GM21381 (cell line): ENCODE measurements around the gene FERMT1.
"Not testable (repeated sequence)": the region's sequence is repeated elsewhere in the genome, so short reads cannot be mapped to it uniquely, and the experiment has no call there.

ENCODE experiments used
- ATAC-seq: cut with Tn5 transposase; IDR thresholded peaks from one replicate; pipeline ENCODE4 v1.9.1; 2021; ENCODE audit warnings: mild to moderate bottlenecking, moderate library complexity; ENCODE audit not compliant: unreplicated experiment

FERMT1 gene

GRCh38 chr20:6120491-6120988 is 2.3 kb downstream of the FERMT1 start:
- ATAC-seq, result no peak

- no peak for ATAC-seq
Measured at GRCh38 chr20:6116758-6117157, 6.1 kb downstream of the FERMT1 start.

DNA sequence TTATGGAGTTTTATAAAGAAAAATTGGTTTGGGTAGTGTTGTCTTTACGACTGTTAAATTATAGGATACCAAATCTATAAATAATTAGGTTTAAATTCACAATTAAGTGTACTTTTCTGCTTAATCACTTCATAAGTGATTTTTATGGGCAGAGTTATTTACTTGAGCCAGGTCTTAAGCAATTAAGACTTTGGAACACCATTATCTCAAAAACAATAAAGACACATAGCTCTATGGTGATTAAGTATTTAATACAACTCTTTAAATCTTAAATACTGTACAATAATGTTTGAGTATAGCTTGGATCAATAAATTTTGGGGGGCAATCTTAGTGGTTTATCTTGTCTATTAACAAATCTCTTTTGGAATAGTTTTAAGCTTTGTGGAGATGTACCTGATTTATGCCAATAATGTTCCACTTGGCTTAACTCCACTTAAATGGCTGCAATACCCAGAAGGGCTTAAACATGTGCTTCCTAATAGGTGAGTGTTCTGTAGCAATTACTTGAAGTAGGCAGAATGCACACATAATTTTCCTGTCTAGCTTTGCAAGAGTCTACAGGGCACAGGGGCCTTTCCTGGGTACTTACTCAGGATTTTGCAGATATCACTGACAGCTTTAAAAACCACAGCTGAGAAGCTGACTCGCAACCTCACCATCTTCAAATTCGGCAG is 7.5 kb downstream of the FERMT1 start:
- no peak for ATAC-seq

DNA sequence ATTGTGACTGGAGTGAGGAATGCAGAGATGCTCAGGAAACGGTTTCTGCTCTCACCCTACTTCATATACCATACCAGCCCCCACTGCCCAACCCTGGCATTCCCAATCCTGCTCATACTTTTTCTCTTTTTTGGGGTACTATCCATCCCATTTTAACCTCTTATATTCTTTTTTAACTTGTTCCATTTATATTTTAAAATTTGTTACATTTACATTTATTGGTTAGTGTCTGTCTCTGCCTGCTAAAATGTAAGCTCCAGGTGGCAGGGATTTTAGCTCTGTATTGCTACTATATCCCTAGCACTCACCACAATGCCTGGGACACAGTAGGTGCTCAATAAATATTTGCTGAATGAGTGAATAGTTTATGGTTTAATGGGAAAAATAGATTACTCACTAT is 8.1 kb downstream of the FERMT1 start:
- no peak for ATAC-seq

- no peak for ATAC-seq
Measured at GRCh38 chr20:6113951-6114350, 8.9 kb downstream of the FERMT1 start.

- ATAC-seq, result not testable (repeated sequence)
Measured at GRCh38 chr20:6112965-6113364, 9.9 kb downstream of the FERMT1 start.

GRCh38 chr20:6108330-6108729 is 14.5 kb downstream of the FERMT1 start:
- ATAC-seq, result no peak

DNA sequence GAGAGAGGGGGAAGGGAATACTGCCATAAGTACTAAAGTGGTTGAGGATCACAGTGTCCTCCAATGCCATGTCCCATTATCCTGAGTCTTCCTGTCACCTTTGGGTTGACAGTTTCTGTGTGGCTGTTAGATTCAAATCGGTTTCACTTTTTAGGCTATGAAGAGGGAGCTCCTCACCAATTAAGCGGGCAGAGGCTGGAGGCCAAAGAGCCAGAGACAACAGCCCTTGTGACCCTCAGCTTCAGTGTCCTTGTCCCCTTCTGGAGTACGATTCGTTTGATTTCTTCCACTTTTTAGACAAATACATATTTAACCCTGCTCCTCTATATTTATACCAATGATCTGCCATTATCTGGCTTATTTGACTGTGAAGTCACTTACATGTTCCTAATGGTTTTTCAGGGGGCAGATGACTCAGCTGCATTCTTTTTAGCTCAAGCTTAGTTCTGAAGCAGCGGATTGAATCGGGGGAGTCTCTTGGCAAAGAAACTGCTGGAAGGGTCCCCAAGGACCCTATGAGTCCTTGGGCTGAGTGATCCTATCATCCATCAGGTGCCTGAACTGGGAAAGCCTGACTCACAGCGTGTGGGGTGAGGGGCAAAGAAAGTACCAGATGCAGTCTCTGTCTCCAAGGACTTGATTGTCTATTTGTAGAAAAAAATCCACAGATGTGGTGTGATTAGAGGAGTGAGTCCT is 18.2 kb downstream of the FERMT1 start:
- ATAC-seq, result no peak

DNA sequence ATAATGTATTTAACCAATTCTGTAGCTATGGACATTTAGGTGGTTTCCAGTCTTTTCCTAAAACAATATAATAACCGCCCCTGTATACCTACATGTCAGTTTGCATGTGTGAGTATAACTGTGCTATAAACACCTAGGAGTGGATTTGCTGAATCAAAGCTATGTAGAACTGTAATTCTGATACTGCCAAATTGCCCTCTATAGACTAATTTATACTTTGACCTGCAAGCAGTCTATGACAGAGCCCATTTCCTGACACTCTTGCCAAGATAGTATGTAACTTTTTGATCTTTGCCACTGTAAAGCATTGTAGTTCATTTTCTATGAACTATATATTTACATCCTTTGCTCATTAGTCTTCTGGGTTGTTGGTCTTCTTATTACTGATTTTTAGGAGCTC is 19.5 kb downstream of the FERMT1 start:
- no peak for ATAC-seq

- no peak for ATAC-seq
Measured at GRCh38 chr20:6101346-6101745, 21.5 kb downstream of the FERMT1 start.

DNA sequence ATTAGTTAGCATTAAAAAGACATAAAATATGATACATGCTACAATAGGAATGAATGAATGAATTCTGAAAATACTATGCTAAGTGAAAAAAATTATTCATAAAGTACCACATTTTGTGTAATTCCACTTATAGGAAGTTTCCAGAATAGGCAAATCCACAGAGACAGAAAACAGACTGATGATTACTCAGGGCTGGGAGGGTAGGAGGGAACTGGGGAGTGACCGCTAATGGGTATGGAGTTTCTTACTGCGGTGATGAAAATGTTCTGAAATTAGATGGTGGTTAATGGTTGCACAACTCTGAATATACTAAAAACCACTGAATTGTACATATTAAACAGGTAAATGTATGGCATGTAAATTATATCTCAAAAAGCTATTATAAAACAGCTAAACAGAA is 22.6 kb downstream of the FERMT1 start:
- no peak for ATAC-seq

- no peak for ATAC-seq
Measured at GRCh38 chr20:6099819-6100218, 23.0 kb downstream of the FERMT1 start.

DNA sequence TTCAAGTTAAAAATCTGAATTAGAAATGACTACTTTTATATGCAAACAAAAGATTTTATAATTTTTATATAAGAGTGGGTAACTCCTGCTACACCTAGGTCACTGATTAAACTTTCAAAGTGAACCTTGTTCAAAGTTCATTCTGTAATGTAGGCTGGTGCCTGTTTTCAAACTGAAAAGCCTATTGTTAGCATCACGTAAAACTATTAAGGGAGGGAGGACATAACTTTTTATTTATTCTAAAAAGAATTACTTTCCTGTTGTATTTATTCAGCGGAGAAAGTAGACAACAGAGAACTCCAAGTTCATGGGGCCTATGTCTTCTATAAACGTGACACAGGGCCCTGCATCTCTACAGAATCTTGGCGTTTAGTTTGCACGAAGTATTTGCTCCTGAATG is 27.4 kb downstream of the FERMT1 start:
- ATAC-seq, result no peak

- no peak for ATAC-seq
Measured at GRCh38 chr20:6094565-6094964, 28.3 kb downstream of the FERMT1 start.

GRCh38 chr20:6094063-6094462 is 28.8 kb downstream of the FERMT1 start:
- ATAC-seq, result no peak

- ATAC-seq, result no peak
Measured at GRCh38 chr20:6091661-6092060, 31.2 kb downstream of the FERMT1 start.

- ATAC-seq, result no peak
Measured at GRCh38 chr20:6086868-6087267, 36.0 kb downstream of the FERMT1 start.

DNA sequence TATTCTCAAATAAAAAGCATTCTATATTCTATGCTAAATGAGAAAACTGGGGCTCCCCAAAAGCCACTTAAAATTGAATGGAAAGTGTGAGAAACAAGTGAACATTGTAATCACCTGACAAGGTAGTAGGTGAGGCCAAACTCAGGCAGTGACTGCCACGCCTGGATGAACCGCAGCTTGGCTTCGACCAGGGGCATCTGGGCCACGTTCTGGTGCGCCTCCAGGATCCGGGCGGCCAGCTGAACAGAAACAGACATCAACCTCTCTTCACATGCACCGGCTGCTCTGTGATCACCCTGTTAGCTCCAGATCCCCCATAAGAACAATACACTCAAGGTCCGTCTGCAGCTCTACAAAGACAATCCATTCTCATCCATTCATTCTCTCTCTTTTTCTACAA is 38.9 kb downstream of the FERMT1 start:
- no peak for ATAC-seq

DNA sequence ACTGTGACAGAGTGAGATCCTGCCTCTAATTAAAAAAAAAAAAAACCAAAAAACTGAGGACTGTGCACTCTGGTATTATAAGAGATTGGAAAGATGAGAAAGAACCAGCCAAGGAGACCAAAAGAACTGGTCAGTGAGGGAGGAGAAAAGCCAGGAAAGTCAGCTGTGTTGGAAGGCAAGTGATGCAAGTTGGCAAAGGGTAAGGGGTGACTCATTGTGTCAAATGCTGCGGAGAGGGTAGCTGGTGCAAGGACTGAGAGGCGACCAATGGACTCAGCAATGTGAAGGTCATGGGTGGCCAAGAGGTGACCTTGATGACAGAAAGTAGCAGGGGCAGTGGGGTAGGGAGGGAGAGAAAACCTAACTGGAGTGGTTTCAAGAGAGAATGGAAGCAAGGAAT is 41.6 kb downstream of the FERMT1 start:
- ATAC-seq, result no peak

DNA sequence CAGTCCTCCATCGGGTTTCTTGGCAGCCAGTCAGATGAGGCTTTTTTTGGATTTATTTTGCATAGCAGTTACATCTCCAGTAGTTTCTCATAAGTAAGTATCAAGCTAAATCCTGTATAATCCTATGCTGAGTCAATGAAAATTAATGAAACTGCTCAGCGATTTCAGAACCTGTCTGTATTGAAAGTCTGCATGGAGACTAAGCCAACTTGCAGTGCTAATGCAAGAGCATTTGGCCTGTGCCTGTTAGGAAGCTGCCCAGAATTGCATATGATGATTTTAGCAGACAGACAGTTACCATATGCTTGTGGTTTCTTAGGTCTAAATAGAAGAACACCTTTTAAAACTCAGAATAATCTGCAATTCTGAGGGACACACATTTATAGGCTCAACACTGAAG is 43.8 kb downstream of the FERMT1 start:
- no peak for ATAC-seq

- ATAC-seq, result no peak
Measured at GRCh38 chr20:6075428-6076219, 47.2 kb downstream of the FERMT1 start.

- no peak for ATAC-seq
Measured at GRCh38 chr20:6074784-6075183, 48.0 kb downstream of the FERMT1 start.
